Fibroblast of lung (primary cell): ENCODE results near the gene SYT8. TPM values are rescaled to one million over a fixed set of nuclear protein-coding genes. Genes with fewer than 3 reads are reported as not detected.
"Not testable (repeated sequence)": the region's sequence is repeated elsewhere in the genome, so short reads cannot be mapped to it uniquely, and the experiment has no call there.

Experiments used
- DNase-seq, 2 donors: peaks; one replicate each; pipeline versions ENCODE4 v3.0.0 to v3.0.0-alpha.2; 2010; ENCODE audit warnings: low read depth in 2 of 2
- H2AFZ ChIP-seq: 2 replicates; pipeline ENCODE4 v1.5.1; 2012; ENCODE audit warnings: low read length, control low read depth, inconsistent platforms
- H3K27ac ChIP-seq: 2 replicates; pipeline ENCODE4 v1.5.1; 2011; ENCODE audit warnings: low read length, control low read depth; ENCODE audit not compliant: insufficient read depth
- H3K27me3 ChIP-seq: 2 replicates; pipeline ENCODE4 v1.5.1; 2011; ENCODE audit warnings: mild to moderate bottlenecking, low read length; ENCODE audit not compliant: control insufficient read depth, insufficient read depth
- H3K36me3 ChIP-seq: 2 replicates; pipeline ENCODE4 v1.5.1; 2011; ENCODE audit warnings: low read length; ENCODE audit not compliant: control insufficient read depth, insufficient read depth
- H3K4me1 ChIP-seq: 2 replicates; pipeline ENCODE4 v1.5.1; 2011; ENCODE audit warnings: low read length; ENCODE audit not compliant: control insufficient read depth, insufficient read depth; ENCODE audit errors: extremely low read depth
- H3K4me2 ChIP-seq: 2 replicates; pipeline ENCODE4 v1.5.1; 2011; ENCODE audit warnings: low read length, control low read depth; ENCODE audit not compliant: insufficient read depth; ENCODE audit errors: extremely low read depth
- H3K4me3 ChIP-seq, 4 experiments: fragments of 200-600 bp in 1 of 4; sonication (generic) in 1 of 4; replicated peaks in 1 of 4; 2 replicates each; pipeline ENCODE4 v1.5.1; 2011 to 2016; ENCODE audit warnings: low read length in 4 of 4, low read depth in 3 of 4, mild to moderate bottlenecking in 3 of 4, control low read depth in 2 of 4, inconsistent platforms in 1 of 4, mixed read lengths in 1 of 4; ENCODE audit not compliant: insufficient read depth in 1 of 4; ENCODE audit errors: control extremely low read depth in 1 of 4
- H3K79me2 ChIP-seq: 2 replicates; pipeline ENCODE4 v1.5.1; 2012; ENCODE audit warnings: mild to moderate bottlenecking, low read length, inconsistent platforms; ENCODE audit not compliant: control insufficient read depth, insufficient read depth
- H3K9ac ChIP-seq: 2 replicates; pipeline ENCODE4 v1.5.1; 2011; ENCODE audit warnings: mild to moderate bottlenecking, low read length, control low read depth; ENCODE audit not compliant: insufficient read depth
- H3K9me3 ChIP-seq: 2 replicates; pipeline ENCODE4 v1.5.1; 2012; ENCODE audit warnings: low read depth, low read length; ENCODE audit not compliant: control insufficient read depth, insufficient read depth
- H4K20me1 ChIP-seq: 2 replicates; pipeline ENCODE4 v1.5.1; 2011; ENCODE audit warnings: low read length; ENCODE audit not compliant: control insufficient read depth, insufficient read depth; ENCODE audit errors: extremely low read depth
- EZH2 ChIP-seq: IDR thresholded peaks from 2 replicates; pipeline ENCODE4 v1.5.1; 2012; ENCODE audit warnings: low read length, control low read depth, mild to moderate bottlenecking; ENCODE audit errors: missing control alignments
- polyA plus RNA-seq, 2 donors: library from polyadenylated mRNA; depleted of rRNA in 1 of 2; stranded (reverse) in 1 of 2; unstranded in 1 of 2; fragments of >200 nt; gene quantifications; 2 replicates each; pipeline ENCODE4 v1.2.1, GENCODE V29; 2011 to 2012; ENCODE audit warnings: missing spikeins in 1 of 2
- total RNA-seq: library from RNA; depleted of rRNA; stranded (reverse); fragments of >200 nt; gene quantifications from 2 replicates; pipeline ENCODE4 v1.2.1, GENCODE V29; 2014
- TF ChIP-seq, protein P1 (sequence below), 2 donors: IDR thresholded peaks in 1 of 2; conservative IDR thresholded peaks in 1 of 2; 1 replicate in 1 of 2; 2 replicates in 1 of 2; pipeline ENCODE4 v1.5.1; 2011 to 2012; ENCODE audit warnings: low read length in 2 of 2, control low read depth in 1 of 2, inconsistent platforms in 1 of 2, low read depth in 1 of 2, mild to moderate bottlenecking in 1 of 2

Gene SYT8
- total and polyA plus RNA-seq, 2 donors (not counting 1 experiment from before 2014, with no cell fraction given): not detected

DNA sequence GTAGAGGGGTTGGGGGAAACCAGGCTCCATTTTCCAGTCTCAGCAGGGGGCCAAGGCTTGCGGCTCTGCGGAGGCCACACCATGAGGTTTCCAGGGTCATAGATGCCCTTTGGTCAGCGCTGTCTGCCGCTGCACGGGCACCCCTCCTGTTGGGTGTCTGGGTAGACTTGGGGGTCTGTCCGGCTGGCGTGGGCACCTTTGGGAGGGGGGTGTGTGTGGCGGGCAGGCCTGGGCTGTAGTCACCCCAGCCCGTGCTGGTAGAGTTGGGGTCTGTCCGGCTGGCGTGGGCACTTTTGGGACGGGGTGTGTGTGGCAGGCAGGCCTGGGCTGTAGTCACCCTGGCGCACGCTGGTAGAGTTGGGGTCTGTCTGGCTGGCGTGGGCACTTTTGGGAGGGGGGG lies 36.7 kb downstream of the SYT8 start:
- H3K9ac ChIP-seq: no peak overlapping the region
- no peak overlapping the region for H2AFZ ChIP-seq
- H3K79me2 ChIP-seq: no peaks in the 10 kb centered on the region
- H3K4me1 ChIP-seq: no peaks in the 10 kb centered on the region
- H3K27ac ChIP-seq: no peak overlapping the region
- H3K4me2 ChIP-seq: no peak overlapping the region
- peaks cover 15% of the 10 kb centered on the region for H3K27me3 ChIP-seq
- peak overlapping the region in 1 of 4 experiments; percentile 46 for H3K4me3 ChIP-seq
- H3K36me3 ChIP-seq: no peaks in the 10 kb centered on the region
- H4K20me1 ChIP-seq: no peaks in the 10 kb centered on the region
- no peaks in the 10 kb centered on the region for H3K9me3 ChIP-seq
- TF ChIP-seq EZH2: no peak
- TF ChIP-seq, protein P1, sequence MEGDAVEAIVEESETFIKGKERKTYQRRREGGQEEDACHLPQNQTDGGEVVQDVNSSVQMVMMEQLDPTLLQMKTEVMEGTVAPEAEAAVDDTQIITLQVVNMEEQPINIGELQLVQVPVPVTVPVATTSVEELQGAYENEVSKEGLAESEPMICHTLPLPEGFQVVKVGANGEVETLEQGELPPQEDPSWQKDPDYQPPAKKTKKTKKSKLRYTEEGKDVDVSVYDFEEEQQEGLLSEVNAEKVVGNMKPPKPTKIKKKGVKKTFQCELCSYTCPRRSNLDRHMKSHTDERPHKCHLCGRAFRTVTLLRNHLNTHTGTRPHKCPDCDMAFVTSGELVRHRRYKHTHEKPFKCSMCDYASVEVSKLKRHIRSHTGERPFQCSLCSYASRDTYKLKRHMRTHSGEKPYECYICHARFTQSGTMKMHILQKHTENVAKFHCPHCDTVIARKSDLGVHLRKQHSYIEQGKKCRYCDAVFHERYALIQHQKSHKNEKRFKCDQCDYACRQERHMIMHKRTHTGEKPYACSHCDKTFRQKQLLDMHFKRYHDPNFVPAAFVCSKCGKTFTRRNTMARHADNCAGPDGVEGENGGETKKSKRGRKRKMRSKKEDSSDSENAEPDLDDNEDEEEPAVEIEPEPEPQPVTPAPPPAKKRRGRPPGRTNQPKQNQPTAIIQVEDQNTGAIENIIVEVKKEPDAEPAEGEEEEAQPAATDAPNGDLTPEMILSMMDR (conservative IDR thresholded peaks at IDR 0.05 in 1 of 2, IDR thresholded peaks at IDR 0.05 in 1 of 2; ENCODE audit: low read depth in 1 of 2, low read length in 2 of 2): no peak
- no peak for DNase-seq

DNA sequence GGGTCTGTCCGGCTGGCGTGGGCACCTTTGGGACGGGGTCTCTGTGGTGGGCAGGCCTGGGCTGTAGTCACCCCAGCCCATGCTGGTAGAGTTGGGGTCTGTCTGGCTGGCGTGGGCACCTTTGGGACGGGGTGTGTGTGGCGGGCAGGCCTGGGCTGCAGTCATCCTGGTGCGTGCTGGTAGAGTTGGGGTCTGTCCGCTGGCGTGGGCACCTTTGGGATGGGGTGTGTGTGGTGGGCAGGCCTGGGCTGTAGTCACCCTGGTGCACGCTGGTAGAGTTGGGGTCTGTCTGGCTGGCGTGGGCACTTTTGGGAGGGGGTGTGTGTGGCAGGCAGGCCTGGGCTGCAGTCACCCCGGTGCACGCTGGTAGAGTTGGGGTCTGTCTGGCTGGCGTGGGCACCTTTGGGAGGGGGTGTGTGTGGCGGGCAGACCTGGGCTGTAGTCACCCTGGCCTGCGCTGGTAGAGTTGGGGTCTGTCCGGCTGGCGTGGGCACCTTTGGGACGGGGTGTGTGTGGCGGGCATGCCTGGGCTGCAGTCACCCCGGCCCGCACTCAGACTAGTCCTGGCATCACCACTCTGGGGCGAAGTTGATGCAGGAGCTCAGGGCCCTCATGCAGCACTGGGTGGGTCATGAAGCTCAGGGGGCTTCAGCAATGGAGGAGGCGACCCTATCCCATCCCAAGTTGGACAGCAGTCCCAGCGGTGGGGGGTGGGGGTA lies 37.6 kb downstream of the SYT8 start:
- Histone ChIP-seq H3K4me1 (no peaks in the 10 kb centered on the region), H3K27ac (no peak overlapping the region), H3K36me3 (no peaks in the 10 kb centered on the region), H3K27me3 (peaks cover 15% of the 10 kb centered on the region), H3K9ac (no peak overlapping the region), H3K9me3 (no peaks in the 10 kb centered on the region), H4K20me1 (no peaks in the 10 kb centered on the region), H2AFZ (no peak overlapping the region), H3K79me2 (no peaks in the 10 kb centered on the region), H3K4me2 (no peak overlapping the region), H3K4me3 (no peak overlapping the region)
- no peak for DNase-seq
- TF ChIP-seq, protein P1 (conservative IDR thresholded peaks at IDR 0.05 in 1 of 2, IDR thresholded peaks at IDR 0.05 in 1 of 2; ENCODE audit: low read depth in 1 of 2, low read length in 2 of 2): no peak
- no peak for TF ChIP-seq EZH2

DNA sequence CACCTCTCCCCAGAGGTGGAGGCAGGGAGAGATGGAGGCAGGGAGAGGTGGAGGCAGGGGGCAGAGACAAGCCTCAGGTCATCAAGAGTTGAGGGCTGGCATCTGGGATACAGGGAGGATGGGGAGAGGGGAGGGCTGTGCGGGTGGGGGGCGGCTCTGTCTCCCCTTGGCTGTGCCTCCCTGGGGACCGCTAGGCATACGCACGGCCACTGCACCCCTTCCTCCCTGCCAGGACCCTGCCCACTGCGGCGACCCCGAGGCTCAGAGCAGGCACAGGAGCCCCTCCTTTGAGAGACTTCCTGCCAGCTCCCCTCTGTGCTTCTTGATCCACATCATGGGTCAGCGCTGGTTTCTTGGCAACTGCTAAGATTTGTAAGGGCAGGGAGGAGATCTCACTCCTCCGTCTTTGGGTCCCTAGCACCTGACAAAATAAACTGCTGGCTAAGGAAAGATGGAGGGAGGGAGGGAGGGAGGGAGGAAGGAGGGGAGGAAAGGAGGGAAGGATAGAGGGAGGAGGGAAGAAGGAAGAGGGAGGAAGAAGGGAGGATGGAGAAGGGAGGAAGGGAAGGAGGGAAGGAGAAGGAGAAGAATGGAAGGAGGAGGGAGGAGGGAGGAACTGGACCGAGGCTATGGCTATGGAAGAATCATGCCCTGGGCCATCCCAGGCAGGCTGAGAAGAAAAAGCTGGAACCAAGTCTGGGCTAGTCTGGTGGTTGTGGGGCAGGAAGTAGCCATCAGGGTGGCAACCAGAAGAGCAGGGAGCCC lies 38.4 kb downstream of the SYT8 start:
- Histone ChIP-seq H3K4me3 (no peak overlapping the region), H3K79me2 (no peaks in the 10 kb centered on the region), H2AFZ (no peak overlapping the region), H3K4me1 (no peaks in the 10 kb centered on the region), H3K9ac (no peak overlapping the region), H3K27ac (no peak overlapping the region), H3K36me3 (no peaks in the 10 kb centered on the region), H3K9me3 (no peaks in the 10 kb centered on the region), H4K20me1 (no peaks in the 10 kb centered on the region), H3K27me3 (peaks cover 13% of the 10 kb centered on the region), H3K4me2 (no peak overlapping the region)
- TF ChIP-seq EZH2: no peak
- TF ChIP-seq, protein P1 (conservative IDR thresholded peaks at IDR 0.05 in 1 of 2, IDR thresholded peaks at IDR 0.05 in 1 of 2; ENCODE audit: low read depth in 1 of 2, low read length in 2 of 2): no peak
- DNase-seq: peak; percentile 25 to 81

DNA sequence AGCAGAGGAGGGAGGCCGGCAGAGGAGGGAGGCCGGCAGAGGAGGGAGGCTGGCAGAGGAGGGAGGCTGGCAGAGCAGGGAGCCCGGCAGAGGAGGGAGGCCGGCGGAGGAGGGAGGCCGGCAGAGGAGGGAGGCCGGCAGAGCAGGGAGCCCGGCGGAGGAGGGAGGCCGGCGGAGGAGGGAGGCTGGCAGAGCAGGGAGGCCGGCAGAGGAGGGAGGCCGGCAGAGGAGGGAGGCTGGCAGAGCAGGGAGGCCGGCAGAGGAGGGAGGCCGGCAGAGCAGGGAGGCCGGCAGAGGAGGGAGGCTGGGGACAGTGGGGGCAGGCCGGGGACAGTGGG lies 39.0 kb downstream of the SYT8 start:
- not testable (repeated sequence) for H3K27ac ChIP-seq, H3K4me3 ChIP-seq, H2AFZ ChIP-seq, H3K36me3 ChIP-seq, H3K4me1 ChIP-seq, H3K4me2 ChIP-seq, H3K27me3 ChIP-seq, H4K20me1 ChIP-seq, DNase-seq, H3K9ac ChIP-seq, H3K79me2 ChIP-seq, H3K9me3 ChIP-seq
